Measurements from ENCODE around the gene FLNB. TPM values are rescaled to one million over a fixed set of nuclear protein-coding genes. Genes with fewer than 3 reads are reported as not detected.

Gene FLNB
- total RNA-seq, 1 donor from 2014 or later, result 115 TPM

- H3K36me3 ChIP-seq, result no peaks in the 10 kb centered on the region
- no peaks in the 10 kb centered on the region for H3K27me3 ChIP-seq
- no peak for TF ChIP-seq CTCF (IDR thresholded peaks at IDR 0.05)
- H3K4me1 ChIP-seq, result peaks cover 3% of the 10 kb centered on the region
- H3K27ac ChIP-seq, result no peak overlapping the region
- no peak overlapping the region for H3K4me3 ChIP-seq
- DNase-seq (no peak), ATAC-seq (no peak)
- H3K9me3 ChIP-seq, result no peaks in the 10 kb centered on the region
- intact Hi-C loops (cut with DNase I), result no loop called here
Observed at GRCh38 chr3:58064923-58065638, 56.9 kb downstream of the FLNB start.

GRCh38 chr3:58065700-58066167 lies 57.5 kb downstream of the FLNB start:
- no peak overlapping the region for H3K27ac ChIP-seq
- ATAC-seq (no peak), DNase-seq (no peak)
- intact Hi-C loops (cut with DNase I), result no loop called here
- H3K4me3 ChIP-seq, result no peak overlapping the region
- H3K27me3 ChIP-seq, result no peaks in the 10 kb centered on the region
- no peak for TF ChIP-seq CTCF (IDR thresholded peaks at IDR 0.05)
- H3K9me3 ChIP-seq, result no peaks in the 10 kb centered on the region
- no peaks in the 10 kb centered on the region for H3K36me3 ChIP-seq
- no peaks in the 10 kb centered on the region for H3K4me1 ChIP-seq

GRCh38 chr3:58066842-58067241 lies 58.6 kb downstream of the FLNB start:
- Histone ChIP-seq H3K9me3 (no peaks in the 10 kb centered on the region), H3K4me3 (no peak overlapping the region), H3K27me3 (no peaks in the 10 kb centered on the region), H3K4me1 (no peaks in the 10 kb centered on the region), H3K27ac (no peak overlapping the region), H3K36me3 (no peaks in the 10 kb centered on the region)
- DNase-seq (no peak), ATAC-seq (no peak)
- TF ChIP-seq CTCF (IDR thresholded peaks at IDR 0.05), result no peak
- intact Hi-C loops (cut with DNase I), result no loop called here

- no peaks in the 10 kb centered on the region for H3K36me3 ChIP-seq
- DNase-seq, result no peak
- H3K27me3 ChIP-seq, result no peaks in the 10 kb centered on the region
- no peak overlapping the region for H3K27ac ChIP-seq
- intact Hi-C loops (cut with DNase I), result no loop called here
- no peak for TF ChIP-seq CTCF (IDR thresholded peaks at IDR 0.05)
- no peaks in the 10 kb centered on the region for H3K9me3 ChIP-seq
- no peak overlapping the region for H3K4me3 ChIP-seq
- ATAC-seq, result no peak
- H3K4me1 ChIP-seq, result peaks cover 3% of the 10 kb centered on the region
Observed at GRCh38 chr3:58068122-58068809, 60.0 kb downstream of the FLNB start.

- intact Hi-C loops (cut with DNase I), result no loop called here
- ATAC-seq, result peak; percentile 51
Observed at GRCh38 chr3:58071480-58071971, 63.3 kb downstream of the FLNB start.

More at GRCh38 chr3:58071480-58071971, 63.3 kb downstream of the FLNB start:
- no peaks in the 10 kb centered on the region for H3K36me3 ChIP-seq
- TF ChIP-seq CTCF (IDR thresholded peaks at IDR 0.05), result no peak
- H3K27me3 ChIP-seq, result no peaks in the 10 kb centered on the region
- no peak for DNase-seq
- no peak overlapping the region for H3K4me3 ChIP-seq
- no peak overlapping the region for H3K27ac ChIP-seq
- H3K9me3 ChIP-seq, result no peaks in the 10 kb centered on the region
- peaks cover 5% of the 10 kb centered on the region for H3K4me1 ChIP-seq

Data from upper lobe of right lung (tissue), 1 donor.